Endothelial cell of umbilical vein (primary cell): ENCODE results near the gene HPSE2.

ENCODE experiments used
- TF ChIP-seq, protein P1 (sequence below), 2 donors: IDR thresholded peaks; 1 replicate in 1 of 2; 2 replicates in 1 of 2; pipeline ENCODE4 v1.5.1; 2011; ENCODE audit warnings: low read length in 2 of 2, mild to moderate bottlenecking in 2 of 2, moderate library complexity in 2 of 2, control low read depth in 1 of 2, inconsistent platforms in 1 of 2, low read depth in 1 of 2; ENCODE audit not compliant: insufficient read depth in 1 of 2; ENCODE audit errors: extremely low read depth in 1 of 2
- TF ChIP-seq, protein P2 (sequence below): IDR thresholded peaks from 2 replicates; pipeline ENCODE4 v1.6.1; 2011; ENCODE audit not compliant: insufficient read depth, insufficient read length

DNA sequence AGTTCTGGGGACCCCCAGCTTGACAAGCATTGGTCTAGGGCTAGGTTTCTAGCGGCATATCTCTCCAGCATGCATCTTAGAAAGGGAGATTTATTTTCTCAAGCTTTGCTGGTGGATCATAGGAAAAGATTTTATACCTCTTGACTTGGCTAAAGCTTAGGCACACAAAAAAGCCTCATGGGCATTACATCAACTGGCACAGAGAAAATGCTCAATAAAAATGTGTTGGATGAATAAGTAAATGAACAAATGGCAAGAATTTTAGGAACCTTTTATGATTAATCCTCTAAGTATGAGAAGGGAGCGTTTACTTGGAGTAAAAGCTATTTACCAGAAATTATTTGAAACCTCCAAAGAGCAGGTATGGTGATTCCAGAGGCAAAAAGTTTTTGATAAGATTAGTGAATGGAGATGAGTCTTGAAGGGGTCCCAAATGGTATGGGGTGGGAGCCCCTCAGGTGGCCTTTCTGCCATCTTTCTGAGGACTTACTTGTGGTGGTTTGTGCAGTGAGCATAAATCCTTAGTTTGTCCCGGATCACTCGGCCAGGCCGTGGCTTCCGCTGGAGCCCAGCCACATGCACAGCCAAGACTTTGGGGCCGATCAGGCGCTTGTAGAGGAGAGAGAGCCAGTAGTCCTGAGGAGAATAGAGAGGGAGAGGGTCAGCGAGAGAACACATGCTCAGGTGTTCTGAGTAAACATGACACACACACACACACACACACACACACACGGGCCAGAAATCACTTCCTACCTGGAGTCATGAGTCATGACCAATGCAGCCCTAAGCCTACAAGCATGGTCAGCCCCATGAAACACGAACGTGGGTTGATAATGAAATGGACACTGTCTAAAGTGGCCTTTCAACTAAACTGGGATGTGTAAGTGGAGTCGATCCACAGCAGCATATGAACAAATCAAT is 745.8 kb downstream of the HPSE2 start:
- TF ChIP-seq, protein P1, sequence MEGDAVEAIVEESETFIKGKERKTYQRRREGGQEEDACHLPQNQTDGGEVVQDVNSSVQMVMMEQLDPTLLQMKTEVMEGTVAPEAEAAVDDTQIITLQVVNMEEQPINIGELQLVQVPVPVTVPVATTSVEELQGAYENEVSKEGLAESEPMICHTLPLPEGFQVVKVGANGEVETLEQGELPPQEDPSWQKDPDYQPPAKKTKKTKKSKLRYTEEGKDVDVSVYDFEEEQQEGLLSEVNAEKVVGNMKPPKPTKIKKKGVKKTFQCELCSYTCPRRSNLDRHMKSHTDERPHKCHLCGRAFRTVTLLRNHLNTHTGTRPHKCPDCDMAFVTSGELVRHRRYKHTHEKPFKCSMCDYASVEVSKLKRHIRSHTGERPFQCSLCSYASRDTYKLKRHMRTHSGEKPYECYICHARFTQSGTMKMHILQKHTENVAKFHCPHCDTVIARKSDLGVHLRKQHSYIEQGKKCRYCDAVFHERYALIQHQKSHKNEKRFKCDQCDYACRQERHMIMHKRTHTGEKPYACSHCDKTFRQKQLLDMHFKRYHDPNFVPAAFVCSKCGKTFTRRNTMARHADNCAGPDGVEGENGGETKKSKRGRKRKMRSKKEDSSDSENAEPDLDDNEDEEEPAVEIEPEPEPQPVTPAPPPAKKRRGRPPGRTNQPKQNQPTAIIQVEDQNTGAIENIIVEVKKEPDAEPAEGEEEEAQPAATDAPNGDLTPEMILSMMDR (IDR thresholded peaks at IDR 0.05; ENCODE audit: extremely low read depth in 1 of 2, insufficient read depth in 1 of 2, low read depth in 1 of 2, low read length in 2 of 2) = no peak
- TF ChIP-seq, protein P2, sequence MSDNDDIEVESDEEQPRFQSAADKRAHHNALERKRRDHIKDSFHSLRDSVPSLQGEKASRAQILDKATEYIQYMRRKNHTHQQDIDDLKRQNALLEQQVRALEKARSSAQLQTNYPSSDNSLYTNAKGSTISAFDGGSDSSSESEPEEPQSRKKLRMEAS = no peak
